HCT116 (cell line): ENCODE data around the gene BIRC6. TPM values are rescaled to one million over a fixed set of nuclear protein-coding genes. Genes with fewer than 3 reads are reported as not detected.

Experiments
- ATAC-seq: fragments of 200-7000 bp; cut with Tn5 transposase; 2 replicates; pipeline ENCODE4 v1.9.1; 2020; ENCODE audit warnings: mild to moderate bottlenecking, moderate library complexity
- BruUV-seq: library from RNA; stranded (reverse); fragments of 400-500 nt; replicated peaks from 2 replicates; lab custom pipeline; 2021; lab: Mats Ljungman, UMichigan
- CTCF ChIA-PET: fragments of 300-600 bp; sonication (Branson Sonifier 250); formaldehyde crosslinking; loops from one replicate; lab custom pipeline; 2021; ENCODE audit warnings: antibody characterized with exemption; lab: Charles Lee
- POLR2A ChIA-PET: fragments of 300-600, 350-600 bp; sonication (Branson Sonifier 250); formaldehyde crosslinking; loops from one replicate; lab custom pipeline; 2021; ENCODE audit warnings: antibody characterized with exemption; lab: Charles Lee
- RAD21 ChIA-PET, 2 experiments: fragments of 300-600 bp; sonication (Branson Sonifier 250); formaldehyde crosslinking; loops; one replicate each; lab custom pipeline; 2023; ENCODE audit warnings: low total read pairs in 2 of 2; ENCODE audit not compliant: uncharacterized antibody in 2 of 2, unreplicated experiment in 2 of 2, low non-redundant PET in 1 of 2; lab: Charles Lee
- DNase-seq: peaks from one replicate; pipeline ENCODE4 v3.0.0-alpha.2; 2010; ENCODE audit warnings: low read depth, low spot score
- H2AFZ ChIP-seq: fragments of 200-600 bp; shearing (Covaris generic), sonication (generic); 2 replicates; pipeline ENCODE4 v1.6.1; 2017; ENCODE audit warnings: low read depth, mixed run types, mixed read lengths, antibody characterized with exemption, low read length; ENCODE audit not compliant: poor library complexity, severe bottlenecking
- H3K27ac ChIP-seq: 2 replicates; pipeline ENCODE4 v1.5.1; 2012; ENCODE audit warnings: low read depth, low read length
- H3K27me3 ChIP-seq: fragments of 200-600 bp; sonication (generic); 2 replicates; pipeline ENCODE4 v1.6.1; 2016; ENCODE audit warnings: mixed run types, low read length, mixed read lengths; ENCODE audit not compliant: insufficient read depth
- H3K36me3 ChIP-seq, 2 experiments: fragments of 200-500 bp in 1 of 2; fragments of 200-600 bp in 1 of 2; sonication (Bioruptor generic) in 1 of 2; sonication (generic) in 1 of 2; 2 replicates each; pipeline versions ENCODE4 v1.5.1 to v1.6.1; 2014 to 2016; ENCODE audit warnings: low read length in 2 of 2, inconsistent platforms in 1 of 2, mixed read lengths in 1 of 2, mixed run types in 1 of 2; ENCODE audit not compliant: insufficient read depth in 2 of 2, control insufficient read depth in 1 of 2
- H3K4me1 ChIP-seq, 2 experiments: fragments of 200-600 bp in 1 of 2; sonication (generic) in 1 of 2; 2 replicates each; pipeline versions ENCODE4 v1.5.1 to v1.6.1; 2012 to 2017; ENCODE audit warnings: low read length in 2 of 2, inconsistent platforms in 1 of 2, mild to moderate bottlenecking in 1 of 2, mixed read lengths in 1 of 2, mixed run types in 1 of 2, moderate library complexity in 1 of 2; ENCODE audit not compliant: insufficient read depth in 2 of 2, control insufficient read depth in 1 of 2
- H3K4me2 ChIP-seq: fragments of 200-600 bp; sonication (generic); 2 replicates; pipeline ENCODE4 v1.6.1; 2017; ENCODE audit warnings: mixed run types, low read length, mixed read lengths
- H3K4me3 ChIP-seq, 2 experiments: fragments of 200-600 bp in 1 of 2; sonication (generic) in 1 of 2; replicated peaks in 1 of 2; 2 replicates each; pipeline ENCODE4 v1.5.1; 2011 to 2016; ENCODE audit warnings: low read length in 2 of 2, control low read depth in 1 of 2, low read depth in 1 of 2, mild to moderate bottlenecking in 1 of 2, mixed read lengths in 1 of 2, mixed run types in 1 of 2
- H3K79me2 ChIP-seq: fragments of 200-600 bp; sonication (generic); 2 replicates; pipeline ENCODE4 v1.6.1; 2017; ENCODE audit warnings: mild to moderate bottlenecking, mixed run types, low read length, moderate library complexity, mixed read lengths; ENCODE audit not compliant: insufficient read depth
- H3K9ac ChIP-seq: fragments of 200-600 bp; sonication (generic); 2 replicates; pipeline ENCODE4 v1.6.1; 2016; ENCODE audit warnings: low read length, mixed read lengths
- H3K9me2 ChIP-seq: fragments of 200-600 bp; sonication (generic), shearing (Covaris generic); 2 replicates; pipeline ENCODE4 v1.6.1; 2017; ENCODE audit warnings: mixed run types, mild to moderate bottlenecking, moderate library complexity; ENCODE audit not compliant: insufficient read depth
- H3K9me3 ChIP-seq, 2 experiments: fragments of 200-500 bp in 1 of 2; fragments of 200-600 bp in 1 of 2; sonication (Bioruptor generic) in 1 of 2; sonication (generic) in 1 of 2; 2 replicates each; pipeline ENCODE4 v1.6.1; 2014 to 2017; ENCODE audit warnings: low read length in 2 of 2, mixed read lengths in 2 of 2, inconsistent platforms in 1 of 2, low read depth in 1 of 2, mild to moderate bottlenecking in 1 of 2, mixed run types in 1 of 2, moderate library complexity in 1 of 2; ENCODE audit not compliant: control insufficient read depth in 1 of 2, insufficient read depth in 1 of 2
- H4K20me1 ChIP-seq: fragments of 200-600 bp; sonication (generic), shearing (Covaris generic); 2 replicates; pipeline ENCODE4 v1.6.1; 2017; ENCODE audit warnings: mixed run types, mild to moderate bottlenecking, moderate library complexity; ENCODE audit not compliant: insufficient read depth
- CBX3 ChIP-seq: IDR thresholded peaks from 2 replicates; pipeline ENCODE4 v1.6.1; 2012; ENCODE audit warnings: low read depth
- CEBPB ChIP-seq: IDR thresholded peaks from 2 replicates; pipeline ENCODE4 v1.6.1; 2012; ENCODE audit warnings: low read depth
- EGR1 ChIP-seq: IDR thresholded peaks from 2 replicates; pipeline ENCODE4 v1.6.1; 2012; ENCODE audit warnings: low read depth
- ELF1 ChIP-seq: IDR thresholded peaks from 2 replicates; pipeline ENCODE4 v1.6.1; 2012; ENCODE audit warnings: low read depth, borderline replicate concordance
- EZH2 ChIP-seq: fragments of 200-600 bp; sonication (generic); IDR thresholded peaks from 2 replicates; pipeline ENCODE4 v1.6.1; 2017; ENCODE audit warnings: antibody characterized with exemption, mixed run types
- EZH2phosphoT487 ChIP-seq: fragments of 200-600 bp; IDR thresholded peaks from 2 replicates; pipeline ENCODE4 v1.6.1; 2018; ENCODE audit warnings: antibody characterized with exemption, borderline replicate concordance
- FOSL1 ChIP-seq: IDR thresholded peaks from 2 replicates; pipeline ENCODE4 v1.6.1; 2012; ENCODE audit warnings: low read depth
- POLR2A ChIP-seq: IDR thresholded peaks from 2 replicates; pipeline ENCODE4 v1.7.0; 2011; ENCODE audit warnings: borderline replicate concordance; ENCODE audit not compliant: insufficient read depth, insufficient read length; ENCODE audit errors: extremely low read depth
- POLR2AphosphoS5 ChIP-seq: IDR thresholded peaks from 2 replicates; pipeline ENCODE4 v1.6.1; 2011; ENCODE audit warnings: mild to moderate bottlenecking, low read depth, low read length, moderate library complexity
- SIN3A ChIP-seq: IDR thresholded peaks from 2 replicates; pipeline ENCODE4 v1.6.1; 2012; ENCODE audit warnings: low read depth
- SP1 ChIP-seq: IDR thresholded peaks from 2 replicates; pipeline ENCODE4 v1.6.1; 2012; ENCODE audit warnings: low read depth
- SRF ChIP-seq: IDR thresholded peaks from 2 replicates; pipeline ENCODE4 v1.6.1; 2012; ENCODE audit warnings: low read depth
- TCF7L2 ChIP-seq: IDR thresholded peaks from 2 replicates; pipeline ENCODE4 v1.7.0; 2011; ENCODE audit warnings: borderline replicate concordance, inconsistent platforms; ENCODE audit not compliant: insufficient read depth, insufficient read length; ENCODE audit errors: extremely low read depth
- YY1 ChIP-seq: IDR thresholded peaks from 2 replicates; pipeline ENCODE4 v1.6.1; 2011; ENCODE audit warnings: low read length, low read depth, moderate library complexity, mild to moderate bottlenecking; ENCODE audit not compliant: insufficient replicate concordance; ENCODE audit errors: extremely low read depth
- ZFX ChIP-seq: fragments of 450-650 bp; IDR thresholded peaks from 2 replicates; pipeline ENCODE4 v1.6.1; 2017
- ZNF274 ChIP-seq: fragments of 200-500 bp; sonication (Bioruptor generic); IDR thresholded peaks from 2 replicates; pipeline ENCODE4 v1.6.1; 2014; ENCODE audit warnings: mild to moderate bottlenecking, low read depth, low read length, inconsistent platforms
- intact Hi-C: fragments of 100-400 bp; cut with micrococcal nuclease; formaldehyde crosslinking; loops from 2 replicates; pipeline ENCODE4 v1.10.0; 2022
- total RNA-seq: library from RNA; stranded (reverse); gene quantifications from one replicate; pipeline ENCODE4 v1.2.1, GENCODE V29; 2021; ENCODE audit not compliant: unreplicated experiment
- TF ChIP-seq, protein P1 (sequence below): IDR thresholded peaks from 2 replicates; pipeline ENCODE4 v1.6.1; 2011; ENCODE audit warnings: mild to moderate bottlenecking, low read length, moderate library complexity; ENCODE audit not compliant: insufficient replicate concordance; ENCODE audit errors: extremely low read depth
- TF ChIP-seq, protein P2 (sequence below): IDR thresholded peaks from 2 replicates; pipeline ENCODE4 v1.6.1; 2012
- TF ChIP-seq, protein P3 (sequence below), 3 experiments: fragments of 200-600 bp in 1 of 3; sonication (generic) in 1 of 3; IDR thresholded peaks in 2 of 3; conservative IDR thresholded peaks in 1 of 3; 2 replicates each; pipeline ENCODE4 v1.5.1; 2012 to 2017; ENCODE audit warnings: low read depth in 2 of 3, low read length in 2 of 3, antibody characterized with exemption in 1 of 3, borderline replicate concordance in 1 of 3, control low read depth in 1 of 3, mild to moderate bottlenecking in 1 of 3, mixed read lengths in 1 of 3, mixed run types in 1 of 3, moderate library complexity in 1 of 3; ENCODE audit not compliant: insufficient read depth in 1 of 3
- TF ChIP-seq, protein P4 (sequence below): IDR thresholded peaks from 2 replicates; pipeline ENCODE4 v1.6.1; 2012; ENCODE audit warnings: low read depth

Gene BIRC6
- total RNA-seq, 1 experiment from 2014 or later: 60.7 TPM

DNA sequence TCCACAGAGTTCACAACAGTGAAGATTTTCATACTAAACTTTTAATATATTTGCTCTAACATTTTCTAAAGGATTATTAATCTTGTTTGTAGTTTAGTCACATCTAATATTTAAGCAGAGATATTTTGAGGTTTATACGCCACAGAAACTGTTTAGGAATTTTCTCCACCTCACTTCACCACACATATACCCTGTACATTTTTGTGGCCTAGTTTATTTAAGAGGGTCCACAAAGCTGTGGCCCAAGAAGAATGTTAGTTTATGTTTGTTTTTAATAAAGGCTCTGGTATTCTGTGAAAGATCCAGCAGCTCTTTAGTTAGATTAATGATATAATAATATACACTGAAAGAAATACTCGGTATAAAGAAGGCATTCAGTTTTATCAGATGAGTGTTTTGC, 138.3 kb downstream of the BIRC6 start:
- H3K4me3 ChIP-seq: no peak overlapping the region
- BruUV-seq: no TSS peak
- ChIA-PET POLR2A (no interaction called here), CTCF (no interaction called here), RAD21 (no interaction called here)
- H3K4me2 ChIP-seq: no peak overlapping the region
- no peak overlapping the region for H2AFZ ChIP-seq
- H3K27ac ChIP-seq: no peak overlapping the region
- ATAC-seq: no peak
- no peaks in the 10 kb centered on the region for H3K9me3 ChIP-seq
- peaks cover 8 to 11% of the 10 kb centered on the region in 2 experiments; a peak in 3 of 4 replicates for H3K36me3 ChIP-seq
- no peaks in the 10 kb centered on the region for H3K27me3 ChIP-seq
- no peak for DNase-seq
- intact Hi-C loops: no loop called here
- 0 out of 2 replicates have a peak, but pooled peaks cover 3% of the 10 kb centered on the region for H3K79me2 ChIP-seq
- no peaks in the 10 kb centered on the region for H3K9me2 ChIP-seq
- H3K9ac ChIP-seq: no peak overlapping the region
- H3K4me1 ChIP-seq: no peaks in the 10 kb centered on the region
- TF ChIP-seq, protein P1, sequence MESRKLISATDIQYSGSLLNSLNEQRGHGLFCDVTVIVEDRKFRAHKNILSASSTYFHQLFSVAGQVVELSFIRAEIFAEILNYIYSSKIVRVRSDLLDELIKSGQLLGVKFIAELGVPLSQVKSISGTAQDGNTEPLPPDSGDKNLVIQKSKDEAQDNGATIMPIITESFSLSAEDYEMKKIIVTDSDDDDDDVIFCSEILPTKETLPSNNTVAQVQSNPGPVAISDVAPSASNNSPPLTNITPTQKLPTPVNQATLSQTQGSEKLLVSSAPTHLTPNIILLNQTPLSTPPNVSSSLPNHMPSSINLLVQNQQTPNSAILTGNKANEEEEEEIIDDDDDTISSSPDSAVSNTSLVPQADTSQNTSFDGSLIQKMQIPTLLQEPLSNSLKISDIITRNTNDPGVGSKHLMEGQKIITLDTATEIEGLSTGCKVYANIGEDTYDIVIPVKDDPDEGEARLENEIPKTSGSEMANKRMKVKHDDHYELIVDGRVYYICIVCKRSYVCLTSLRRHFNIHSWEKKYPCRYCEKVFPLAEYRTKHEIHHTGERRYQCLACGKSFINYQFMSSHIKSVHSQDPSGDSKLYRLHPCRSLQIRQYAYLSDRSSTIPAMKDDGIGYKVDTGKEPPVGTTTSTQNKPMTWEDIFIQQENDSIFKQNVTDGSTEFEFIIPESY: no peak
- TF ChIP-seq, protein P2, sequence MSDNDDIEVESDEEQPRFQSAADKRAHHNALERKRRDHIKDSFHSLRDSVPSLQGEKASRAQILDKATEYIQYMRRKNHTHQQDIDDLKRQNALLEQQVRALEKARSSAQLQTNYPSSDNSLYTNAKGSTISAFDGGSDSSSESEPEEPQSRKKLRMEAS: no peak
- TF ChIP-seq ELF1: no peak
- TF ChIP-seq, protein P3, sequence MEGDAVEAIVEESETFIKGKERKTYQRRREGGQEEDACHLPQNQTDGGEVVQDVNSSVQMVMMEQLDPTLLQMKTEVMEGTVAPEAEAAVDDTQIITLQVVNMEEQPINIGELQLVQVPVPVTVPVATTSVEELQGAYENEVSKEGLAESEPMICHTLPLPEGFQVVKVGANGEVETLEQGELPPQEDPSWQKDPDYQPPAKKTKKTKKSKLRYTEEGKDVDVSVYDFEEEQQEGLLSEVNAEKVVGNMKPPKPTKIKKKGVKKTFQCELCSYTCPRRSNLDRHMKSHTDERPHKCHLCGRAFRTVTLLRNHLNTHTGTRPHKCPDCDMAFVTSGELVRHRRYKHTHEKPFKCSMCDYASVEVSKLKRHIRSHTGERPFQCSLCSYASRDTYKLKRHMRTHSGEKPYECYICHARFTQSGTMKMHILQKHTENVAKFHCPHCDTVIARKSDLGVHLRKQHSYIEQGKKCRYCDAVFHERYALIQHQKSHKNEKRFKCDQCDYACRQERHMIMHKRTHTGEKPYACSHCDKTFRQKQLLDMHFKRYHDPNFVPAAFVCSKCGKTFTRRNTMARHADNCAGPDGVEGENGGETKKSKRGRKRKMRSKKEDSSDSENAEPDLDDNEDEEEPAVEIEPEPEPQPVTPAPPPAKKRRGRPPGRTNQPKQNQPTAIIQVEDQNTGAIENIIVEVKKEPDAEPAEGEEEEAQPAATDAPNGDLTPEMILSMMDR (IDR thresholded peaks at IDR 0.05 in 2 of 3, conservative IDR thresholded peaks at IDR 0.05 in 1 of 3; ENCODE audit: borderline replicate concordance in 1 of 3, insufficient read depth in 1 of 3, low read depth in 2 of 3, low read length in 2 of 3): no peak
- TF ChIP-seq ZNF274: no peak
- no peak for TF ChIP-seq FOSL1
- no peak for TF ChIP-seq SIN3A
- no peak for TF ChIP-seq SRF
- no peak for TF ChIP-seq EZH2phosphoT487
- no peak for TF ChIP-seq POLR2AphosphoS5
- TF ChIP-seq CEBPB: no peak
- no peak for TF ChIP-seq EGR1
- no peak for TF ChIP-seq ZFX
- no peak for TF ChIP-seq POLR2A
- no peak for TF ChIP-seq TCF7L2
- TF ChIP-seq EZH2: no peak
- no peak for TF ChIP-seq CBX3
- no peak for TF ChIP-seq SP1
- TF ChIP-seq, protein P4, sequence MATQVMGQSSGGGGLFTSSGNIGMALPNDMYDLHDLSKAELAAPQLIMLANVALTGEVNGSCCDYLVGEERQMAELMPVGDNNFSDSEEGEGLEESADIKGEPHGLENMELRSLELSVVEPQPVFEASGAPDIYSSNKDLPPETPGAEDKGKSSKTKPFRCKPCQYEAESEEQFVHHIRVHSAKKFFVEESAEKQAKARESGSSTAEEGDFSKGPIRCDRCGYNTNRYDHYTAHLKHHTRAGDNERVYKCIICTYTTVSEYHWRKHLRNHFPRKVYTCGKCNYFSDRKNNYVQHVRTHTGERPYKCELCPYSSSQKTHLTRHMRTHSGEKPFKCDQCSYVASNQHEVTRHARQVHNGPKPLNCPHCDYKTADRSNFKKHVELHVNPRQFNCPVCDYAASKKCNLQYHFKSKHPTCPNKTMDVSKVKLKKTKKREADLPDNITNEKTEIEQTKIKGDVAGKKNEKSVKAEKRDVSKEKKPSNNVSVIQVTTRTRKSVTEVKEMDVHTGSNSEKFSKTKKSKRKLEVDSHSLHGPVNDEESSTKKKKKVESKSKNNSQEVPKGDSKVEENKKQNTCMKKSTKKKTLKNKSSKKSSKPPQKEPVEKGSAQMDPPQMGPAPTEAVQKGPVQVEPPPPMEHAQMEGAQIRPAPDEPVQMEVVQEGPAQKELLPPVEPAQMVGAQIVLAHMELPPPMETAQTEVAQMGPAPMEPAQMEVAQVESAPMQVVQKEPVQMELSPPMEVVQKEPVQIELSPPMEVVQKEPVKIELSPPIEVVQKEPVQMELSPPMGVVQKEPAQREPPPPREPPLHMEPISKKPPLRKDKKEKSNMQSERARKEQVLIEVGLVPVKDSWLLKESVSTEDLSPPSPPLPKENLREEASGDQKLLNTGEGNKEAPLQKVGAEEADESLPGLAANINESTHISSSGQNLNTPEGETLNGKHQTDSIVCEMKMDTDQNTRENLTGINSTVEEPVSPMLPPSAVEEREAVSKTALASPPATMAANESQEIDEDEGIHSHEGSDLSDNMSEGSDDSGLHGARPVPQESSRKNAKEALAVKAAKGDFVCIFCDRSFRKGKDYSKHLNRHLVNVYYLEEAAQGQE: no peak
- no peak for TF ChIP-seq YY1
- peaks cover 4% of the 10 kb centered on the region; the same call in 1 of the 2 replicates for H4K20me1 ChIP-seq
